Cardiac muscle cell (in vitro differentiated cells and primary cell): ENCODE measurements around the gene SLC7A14. TPM values are rescaled to one million over a fixed set of nuclear protein-coding genes. Genes with fewer than 3 reads are reported as not detected.

Experiments used
- DNase-seq, 2 donors: peaks; one replicate each; pipeline versions ENCODE4 v3.0.0 to v3.0.0-alpha.2; 2010 to 2017; ENCODE audit warnings: low read depth in 1 of 2, low spot score in 1 of 2
- H3K27ac ChIP-seq: fragments of 200-600 bp; sonication (generic); 2 replicates; pipeline ENCODE4 v1.5.1; 2016
- H3K27me3 ChIP-seq: fragments of 200-600 bp; sonication (generic); 2 replicates; pipeline ENCODE4 v1.6.0; 2016; ENCODE audit warnings: control low read depth
- H3K36me3 ChIP-seq: fragments of 200-600 bp; sonication (generic); 2 replicates; pipeline ENCODE4 v1.5.1; 2016; ENCODE audit warnings: control low read depth
- H3K4me1 ChIP-seq: fragments of 200-600 bp; sonication (generic); 2 replicates; pipeline ENCODE4 v1.8.1; 2017; ENCODE audit warnings: low read depth, mild to moderate bottlenecking, mixed run types
- H3K4me3 ChIP-seq: fragments of 200-600 bp; sonication (generic); 2 replicates; pipeline ENCODE4 v1.5.1; 2016; ENCODE audit warnings: mild to moderate bottlenecking
- H3K9me3 ChIP-seq: fragments of 200-600 bp; sonication (generic); 2 replicates; pipeline ENCODE4 v1.5.1; 2017; ENCODE audit warnings: low read depth, mild to moderate bottlenecking, control low read depth
- CTCF ChIP-seq: IDR thresholded peaks from 2 replicates; pipeline ENCODE4 v1.5.1; 2012; ENCODE audit warnings: low read depth, mild to moderate bottlenecking, low read length
- polyA plus RNA-seq: library from polyadenylated mRNA; unstranded; fragments of >200 nt; fragmentation: Nextera tagmentation; extraction: Ambion mirVana; gene quantifications from 2 replicates; pipeline ENCODE4 v1.2.1, GENCODE V29; 2016
- total RNA-seq: library from RNA; depleted of rRNA; stranded (reverse); fragments of >200 nt; gene quantifications from 2 replicates; pipeline ENCODE4 v1.2.3, GENCODE V29; 2016

The SLC7A14 gene
- total and polyA plus RNA-seq, 2 experiments from 2014 or later = not detected

GRCh38 chr3:170482199-170482598, 103.7 kb downstream of the SLC7A14 start:
- no peak overlapping the region for H3K4me3 ChIP-seq
- TF ChIP-seq CTCF = no peak
- DNase-seq = no peak
- H3K9me3 ChIP-seq = no peaks in the 10 kb centered on the region
- no peaks in the 10 kb centered on the region for H3K4me1 ChIP-seq
- H3K27ac ChIP-seq = no peak overlapping the region
- no peaks in the 10 kb centered on the region for H3K27me3 ChIP-seq
- H3K36me3 ChIP-seq = no peaks in the 10 kb centered on the region

- H3K9me3 ChIP-seq = no peaks in the 10 kb centered on the region
- DNase-seq = no peak
- H3K27ac ChIP-seq = no peak overlapping the region
- H3K27me3 ChIP-seq = no peaks in the 10 kb centered on the region
- H3K4me1 ChIP-seq = no peaks in the 10 kb centered on the region
- TF ChIP-seq CTCF = no peak
- no peaks in the 10 kb centered on the region for H3K36me3 ChIP-seq
- H3K4me3 ChIP-seq = no peak overlapping the region
Measured at GRCh38 chr3:170480111-170480510, 105.8 kb downstream of the SLC7A14 start.

- Histone ChIP-seq H3K4me3 (no peak overlapping the region), H3K36me3 (no peaks in the 10 kb centered on the region), H3K4me1 (no peaks in the 10 kb centered on the region), H3K9me3 (no peaks in the 10 kb centered on the region), H3K27me3 (no peaks in the 10 kb centered on the region), H3K27ac (no peak overlapping the region)
- no peak for TF ChIP-seq CTCF
- no peak for DNase-seq
Measured at GRCh38 chr3:170477395-170477794, 108.5 kb downstream of the SLC7A14 start.

- no peak for TF ChIP-seq CTCF
- no peaks in the 10 kb centered on the region for H3K27me3 ChIP-seq
- H3K36me3 ChIP-seq = no peaks in the 10 kb centered on the region
- no peak overlapping the region for H3K27ac ChIP-seq
- no peak overlapping the region for H3K4me3 ChIP-seq
- no peaks in the 10 kb centered on the region for H3K4me1 ChIP-seq
- DNase-seq = no peak
- H3K9me3 ChIP-seq = no peaks in the 10 kb centered on the region
Measured at GRCh38 chr3:170476291-170476690, 109.6 kb downstream of the SLC7A14 start.

- Histone ChIP-seq H3K27ac (no peak overlapping the region), H3K36me3 (no peaks in the 10 kb centered on the region), H3K4me1 (no peaks in the 10 kb centered on the region), H3K9me3 (no peaks in the 10 kb centered on the region), H3K27me3 (no peaks in the 10 kb centered on the region), H3K4me3 (no peak overlapping the region)
- no peak for TF ChIP-seq CTCF
- DNase-seq = no peak
Measured at GRCh38 chr3:170475092-170475685, 110.7 kb downstream of the SLC7A14 start.
